ENCODE results near the gene KPNA6.

KPNA6 gene

GRCh38 chr1:32199043-32199716, 91.3 kb downstream of the KPNA6 start:
- DNase-seq (ENCODE audit: low read depth), result no peak
- H3K4me3 ChIP-seq (ENCODE audit: low read length), result no peak overlapping the region
- TF ChIP-seq CTCF (conservative IDR thresholded peaks at IDR 0.05; ENCODE audit: low read depth, low read length), result no peak

- peak overlapping the region; percentile 73 for H3K4me3 ChIP-seq (ENCODE audit: low read length)
- no peak for DNase-seq (ENCODE audit: low read depth)
- no peak for TF ChIP-seq CTCF (conservative IDR thresholded peaks at IDR 0.05; ENCODE audit: low read depth, low read length)
Observed at GRCh38 chr1:32199717-32200072, 91.8 kb downstream of the KPNA6 start.

- no peak for DNase-seq (ENCODE audit: low read depth)
Observed at GRCh38 chr1:32200226-32201010, 92.6 kb downstream of the KPNA6 start, which contains the start of gene CCDC28B. Gene CCDC28B, plus strand, starts transcription at chr1:32200595. Its CDS starts 1,341 bp downstream, at chr1:32201936.

GRCh38 chr1:32201011-32201855, 93.4 kb downstream of the KPNA6 start:
- H3K4me3 ChIP-seq (ENCODE audit: low read length), result peak overlapping the region; percentile 73
- no peak for DNase-seq (ENCODE audit: low read depth)
- peak; percentile 18 for TF ChIP-seq CTCF (conservative IDR thresholded peaks at IDR 0.05; ENCODE audit: low read depth, low read length)

More at GRCh38 chr1:32200226-32201010, 92.6 kb downstream of the KPNA6 start, which contains the start of gene CCDC28B:
- no peak for TF ChIP-seq CTCF (conservative IDR thresholded peaks at IDR 0.05; ENCODE audit: low read depth, low read length)
- peak within 1 kb of the TSS; percentile 73 for H3K4me3 ChIP-seq (ENCODE audit: low read length)

- H3K4me3 ChIP-seq (ENCODE audit: low read length), result peak overlapping the region; percentile 79
- TF ChIP-seq CTCF (conservative IDR thresholded peaks at IDR 0.05; ENCODE audit: low read depth, low read length), result no peak
- DNase-seq (ENCODE audit: low read depth), result no peak
Observed at GRCh38 chr1:32204943-32205361, 97.1 kb downstream of the KPNA6 start.

- no peak for DNase-seq (ENCODE audit: low read depth)
- peak within 1 kb of the TSS; percentile 79 for H3K4me3 ChIP-seq (ENCODE audit: low read length)
- peak; percentile 20 for TF ChIP-seq CTCF (conservative IDR thresholded peaks at IDR 0.05; ENCODE audit: low read depth, low read length)
Observed at GRCh38 chr1:32205401-32206370, 97.8 kb downstream of the KPNA6 start, which contains the start of gene IQCC. Gene IQCC, plus strand, starts transcription at chr1:32205671. Its CDS starts 11 bp downstream, at chr1:32205682.
